HG02588 (cell line): Measurements from ENCODE around the gene CREB3L1.
"Not testable (repeated sequence)": the region's sequence is repeated elsewhere in the genome, so short reads cannot be mapped to it uniquely, and the experiment has no call there.

ENCODE experiments used
- ATAC-seq: cut with Tn5 transposase; IDR thresholded peaks from one replicate; pipeline ENCODE4 v1.9.1; 2021; ENCODE audit warnings: mild to moderate bottlenecking, moderate library complexity; ENCODE audit not compliant: unreplicated experiment

The CREB3L1 gene

GRCh38 chr11:46295312-46296058 is 18.0 kb downstream of the CREB3L1 start:
- ATAC-seq = peak; percentile 67

GRCh38 chr11:46296059-46296527 is 18.6 kb downstream of the CREB3L1 start:
- no peak for ATAC-seq

GRCh38 chr11:46296528-46297448 is 19.3 kb downstream of the CREB3L1 start:
- ATAC-seq = no peak

- no peak for ATAC-seq
These were observed 21.4 kb downstream of the CREB3L1 start for GRCh38 chr11:46298699-46299433.

GRCh38 chr11:46299451-46299961 is 22.0 kb downstream of the CREB3L1 start:
- ATAC-seq = no peak

- no peak for ATAC-seq
These were observed 22.8 kb downstream of the CREB3L1 start for GRCh38 chr11:46300270-46300669.

GRCh38 chr11:46302866-46303265 is 25.4 kb downstream of the CREB3L1 start:
- ATAC-seq = peak; percentile 82

GRCh38 chr11:46304036-46304435 is 26.6 kb downstream of the CREB3L1 start:
- ATAC-seq = not testable (repeated sequence)

- no peak for ATAC-seq
These were observed 27.2 kb downstream of the CREB3L1 start for GRCh38 chr11:46304605-46305179.

GRCh38 chr11:46305295-46305694 is 27.8 kb downstream of the CREB3L1 start:
- no peak for ATAC-seq

- ATAC-seq = no peak
These were observed 28.9 kb downstream of the CREB3L1 start for GRCh38 chr11:46306296-46306853.

GRCh38 chr11:46307369-46307768 is 29.9 kb downstream of the CREB3L1 start:
- ATAC-seq = no peak

GRCh38 chr11:46307785-46308341 is 30.4 kb downstream of the CREB3L1 start:
- ATAC-seq = no peak

GRCh38 chr11:46308631-46309419 is 31.4 kb downstream of the CREB3L1 start:
- peak; percentile 62 for ATAC-seq

GRCh38 chr11:46309814-46310259 is 32.4 kb downstream of the CREB3L1 start:
- no peak for ATAC-seq

- ATAC-seq = no peak
These were observed 37.7 kb downstream of the CREB3L1 start for GRCh38 chr11:46315033-46315738.

GRCh38 chr11:46315783-46316563 is 38.5 kb downstream of the CREB3L1 start:
- ATAC-seq = no peak

GRCh38 chr11:46319074-46319453 is 41.6 kb downstream of the CREB3L1 start:
- no peak for ATAC-seq
